ENCODE measurements around the gene RND3.

Gene RND3

GRCh38 chr2:150462770-150463169 lies 24.7 kb downstream of the RND3 start:
- no peak for TF ChIP-seq POLR2AphosphoS5 (IDR thresholded peaks at IDR 0.05; ENCODE audit: low read depth, low read length)
- TF ChIP-seq TAF1 (IDR thresholded peaks at IDR 0.05; ENCODE audit: low read depth, low read length), result no peak
- no peak for TF ChIP-seq POU2F2 (IDR thresholded peaks at IDR 0.05; ENCODE audit: low read depth, low read length)
- DNase-seq (ENCODE audit: insufficient read length, low spot score) (no peak), FAIRE-seq (no peak)

DNA sequence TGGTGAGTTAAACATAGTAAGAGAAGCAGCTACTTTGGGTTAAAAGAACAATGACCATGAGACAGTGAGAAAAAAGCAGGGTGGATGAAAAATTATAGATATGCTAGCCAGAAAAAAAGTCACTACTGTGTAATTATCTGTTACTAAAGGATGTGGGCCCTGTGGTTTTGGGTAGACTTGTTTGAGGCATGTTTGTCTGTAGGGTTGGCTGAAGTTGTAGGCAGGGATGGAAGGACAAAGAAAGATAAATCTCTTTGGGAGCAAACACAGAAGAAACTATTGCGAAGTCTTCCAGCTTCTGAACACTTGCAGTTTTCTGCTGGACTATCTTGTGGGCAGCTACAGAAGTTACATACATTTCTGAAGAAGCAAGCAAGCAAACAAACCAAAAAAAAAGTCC lies 28.2 kb downstream of the RND3 start:
- TF ChIP-seq SPI1 (IDR thresholded peaks at IDR 0.05; ENCODE audit: low read depth, low read length) (no peak), PAX5 (IDR thresholded peaks at IDR 0.05; ENCODE audit: insufficient read depth, low read length, severe bottlenecking) (no peak), TAF1 (IDR thresholded peaks at IDR 0.05; ENCODE audit: low read depth, low read length) (no peak), POU2F2 (IDR thresholded peaks at IDR 0.05; ENCODE audit: low read depth, low read length) (no peak), POLR2A (IDR thresholded peaks at IDR 0.05; ENCODE audit: low read depth, low read length) (no peak), POLR2AphosphoS5 (IDR thresholded peaks at IDR 0.05; ENCODE audit: low read depth, low read length) (no peak)
- DNase-seq (ENCODE audit: insufficient read length, low spot score) (no peak), FAIRE-seq (no peak)

- FAIRE-seq (no peak), DNase-seq (ENCODE audit: insufficient read length, low spot score) (no peak)
- TF ChIP-seq SPI1 (IDR thresholded peaks at IDR 0.05; ENCODE audit: low read depth, low read length) (no peak), POU2F2 (IDR thresholded peaks at IDR 0.05; ENCODE audit: low read depth, low read length) (no peak), PAX5 (IDR thresholded peaks at IDR 0.05; ENCODE audit: insufficient read depth, low read length, severe bottlenecking) (no peak), TAF1 (IDR thresholded peaks at IDR 0.05; ENCODE audit: low read depth, low read length) (no peak), POLR2AphosphoS5 (IDR thresholded peaks at IDR 0.05; ENCODE audit: low read depth, low read length) (no peak), POLR2A (IDR thresholded peaks at IDR 0.05; ENCODE audit: low read depth, low read length) (no peak)
These were observed 36.7 kb downstream of the RND3 start for GRCh38 chr2:150450765-150451164.

DNA sequence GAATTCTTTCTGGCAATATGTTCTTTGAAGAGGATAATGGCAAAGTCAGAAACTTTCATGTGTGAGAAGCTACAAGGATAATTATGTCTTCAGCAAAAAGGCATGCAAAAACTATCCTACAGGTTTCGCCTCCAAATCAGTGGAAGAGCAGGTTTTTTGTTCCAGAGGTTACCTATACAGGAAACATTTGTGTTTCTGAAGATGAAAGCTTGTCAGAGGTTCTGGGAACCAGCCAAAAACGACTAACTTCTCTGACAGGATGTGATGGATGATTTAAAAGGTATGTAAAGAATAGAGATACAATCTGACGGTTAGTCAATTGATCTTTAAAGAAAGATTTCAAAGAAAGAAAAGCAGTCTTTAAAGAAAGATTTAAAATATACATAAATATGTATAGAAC lies 37.6 kb downstream of the RND3 start:
- DNase-seq (ENCODE audit: insufficient read length, low spot score), result no peak
- TF ChIP-seq PAX5 (IDR thresholded peaks at IDR 0.05; ENCODE audit: insufficient read depth, low read length, severe bottlenecking), result no peak
- TF ChIP-seq POU2F2 (IDR thresholded peaks at IDR 0.05; ENCODE audit: low read depth, low read length), result no peak
- TF ChIP-seq POLR2AphosphoS5 (IDR thresholded peaks at IDR 0.05; ENCODE audit: low read depth, low read length), result no peak
- no peak for TF ChIP-seq TAF1 (IDR thresholded peaks at IDR 0.05; ENCODE audit: low read depth, low read length)
- no peak for TF ChIP-seq POLR2A (IDR thresholded peaks at IDR 0.05; ENCODE audit: low read depth, low read length)
- TF ChIP-seq SPI1 (IDR thresholded peaks at IDR 0.05; ENCODE audit: low read depth, low read length), result no peak
- no peak for FAIRE-seq

DNA sequence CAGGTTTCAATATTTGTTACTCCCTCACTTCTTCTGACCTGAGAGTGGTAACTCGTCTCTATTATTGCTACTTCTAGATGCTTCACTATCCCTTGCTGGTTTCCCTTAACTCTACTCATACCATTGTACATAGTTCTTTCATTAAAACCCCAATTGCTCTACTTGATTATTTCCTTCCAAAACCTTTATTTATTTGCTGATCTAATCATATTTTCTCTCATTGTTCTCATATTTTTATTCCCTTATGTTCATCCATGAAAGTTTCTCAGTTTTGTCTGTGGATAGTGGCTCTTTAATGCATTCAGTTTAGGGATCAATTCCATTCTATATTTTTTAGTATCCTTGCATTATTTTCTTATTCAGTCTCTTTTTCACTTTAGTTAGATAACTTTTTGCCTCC lies 42.1 kb downstream of the RND3 start:
- FAIRE-seq, result no peak
- DNase-seq (ENCODE audit: insufficient read length, low spot score), result no peak
- no peak for TF ChIP-seq POLR2A (IDR thresholded peaks at IDR 0.05; ENCODE audit: low read depth, low read length)
- TF ChIP-seq POLR2AphosphoS5 (IDR thresholded peaks at IDR 0.05; ENCODE audit: low read depth, low read length), result no peak
- TF ChIP-seq PAX5 (IDR thresholded peaks at IDR 0.05; ENCODE audit: insufficient read depth, low read length, severe bottlenecking), result no peak
- TF ChIP-seq POU2F2 (IDR thresholded peaks at IDR 0.05; ENCODE audit: low read depth, low read length), result no peak
- TF ChIP-seq TAF1 (IDR thresholded peaks at IDR 0.05; ENCODE audit: low read depth, low read length), result no peak
- no peak for TF ChIP-seq SPI1 (IDR thresholded peaks at IDR 0.05; ENCODE audit: low read depth, low read length)

DNA sequence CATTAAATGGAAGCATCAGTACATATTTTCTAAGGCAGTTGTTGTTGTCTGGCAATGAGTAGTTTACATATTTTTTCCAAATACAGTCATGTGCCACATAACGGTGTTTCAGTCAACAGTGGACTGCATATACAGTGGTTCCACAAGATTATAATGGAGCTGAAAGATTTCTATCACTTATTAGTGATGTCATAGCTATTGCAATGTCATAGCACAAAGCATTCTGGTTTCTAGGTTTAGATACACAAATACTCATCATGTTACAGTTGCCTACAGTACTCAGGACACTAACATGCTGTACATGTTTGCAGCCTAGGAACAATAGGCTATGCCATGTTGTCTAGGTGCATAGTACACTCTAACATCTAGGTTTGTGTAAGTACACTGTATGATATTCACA lies 45.0 kb downstream of the RND3 start:
- FAIRE-seq, result no peak

GRCh38 chr2:150441784-150442183 lies 45.7 kb downstream of the RND3 start:
- TF ChIP-seq TAF1 (IDR thresholded peaks at IDR 0.05; ENCODE audit: low read depth, low read length) (no peak), POU2F2 (IDR thresholded peaks at IDR 0.05; ENCODE audit: low read depth, low read length) (no peak), POLR2A (IDR thresholded peaks at IDR 0.05; ENCODE audit: low read depth, low read length) (no peak), SPI1 (IDR thresholded peaks at IDR 0.05; ENCODE audit: low read depth, low read length) (no peak), PAX5 (IDR thresholded peaks at IDR 0.05; ENCODE audit: insufficient read depth, low read length, severe bottlenecking) (no peak), POLR2AphosphoS5 (IDR thresholded peaks at IDR 0.05; ENCODE audit: low read depth, low read length) (no peak)
- FAIRE-seq, result no peak
- no peak for DNase-seq (ENCODE audit: insufficient read length, low spot score)

More for the DNA sequence above, 45.0 kb downstream of the RND3 start:
- DNase-seq (ENCODE audit: insufficient read length, low spot score), result no peak
- TF ChIP-seq TAF1 (IDR thresholded peaks at IDR 0.05; ENCODE audit: low read depth, low read length), result no peak

- TF ChIP-seq POU2F2 (IDR thresholded peaks at IDR 0.05; ENCODE audit: low read depth, low read length), result no peak
- TF ChIP-seq TAF1 (IDR thresholded peaks at IDR 0.05; ENCODE audit: low read depth, low read length), result no peak
- no peak for TF ChIP-seq POLR2A (IDR thresholded peaks at IDR 0.05; ENCODE audit: low read depth, low read length)
- no peak for TF ChIP-seq POLR2AphosphoS5 (IDR thresholded peaks at IDR 0.05; ENCODE audit: low read depth, low read length)
- FAIRE-seq, result no peak
These were observed 46.2 kb downstream of the RND3 start for GRCh38 chr2:150441226-150441625.

GRCh38 chr2:150438654-150439053 lies 48.8 kb downstream of the RND3 start:
- no peak for DNase-seq (ENCODE audit: insufficient read length, low spot score)
- FAIRE-seq, result no peak
- TF ChIP-seq SPI1 (IDR thresholded peaks at IDR 0.05; ENCODE audit: low read depth, low read length), result no peak
- TF ChIP-seq TAF1 (IDR thresholded peaks at IDR 0.05; ENCODE audit: low read depth, low read length), result no peak

More at GRCh38 chr2:150441226-150441625, 46.2 kb downstream of the RND3 start:
- no peak for DNase-seq (ENCODE audit: insufficient read length, low spot score)

DNA sequence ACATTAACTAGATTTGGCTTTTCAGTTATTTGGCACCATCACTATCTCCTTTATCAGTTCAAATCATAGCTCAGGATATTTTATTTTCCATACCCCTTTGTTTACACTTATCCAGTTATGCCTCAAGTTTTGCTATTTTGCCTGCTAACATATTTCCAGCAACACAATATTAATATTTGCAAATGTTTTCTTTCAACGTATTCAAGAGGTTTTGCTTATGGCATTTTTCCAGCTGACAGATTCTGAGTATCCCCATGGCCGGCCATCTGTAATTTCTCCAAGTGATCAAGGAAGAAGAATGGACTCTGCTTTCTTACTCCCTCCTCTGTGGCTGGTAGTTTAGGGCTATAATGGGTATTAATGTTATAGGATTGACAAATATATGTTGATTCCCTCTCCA lies 49.4 kb downstream of the RND3 start:
- DNase-seq (ENCODE audit: insufficient read length, low spot score) (no peak), FAIRE-seq (no peak)
- TF ChIP-seq PAX5 (IDR thresholded peaks at IDR 0.05; ENCODE audit: insufficient read depth, low read length, severe bottlenecking) (no peak), POLR2A (IDR thresholded peaks at IDR 0.05; ENCODE audit: low read depth, low read length) (no peak), POLR2AphosphoS5 (IDR thresholded peaks at IDR 0.05; ENCODE audit: low read depth, low read length) (no peak), POU2F2 (IDR thresholded peaks at IDR 0.05; ENCODE audit: low read depth, low read length) (no peak), SPI1 (IDR thresholded peaks at IDR 0.05; ENCODE audit: low read depth, low read length) (no peak), TAF1 (IDR thresholded peaks at IDR 0.05; ENCODE audit: low read depth, low read length) (no peak)

DNA sequence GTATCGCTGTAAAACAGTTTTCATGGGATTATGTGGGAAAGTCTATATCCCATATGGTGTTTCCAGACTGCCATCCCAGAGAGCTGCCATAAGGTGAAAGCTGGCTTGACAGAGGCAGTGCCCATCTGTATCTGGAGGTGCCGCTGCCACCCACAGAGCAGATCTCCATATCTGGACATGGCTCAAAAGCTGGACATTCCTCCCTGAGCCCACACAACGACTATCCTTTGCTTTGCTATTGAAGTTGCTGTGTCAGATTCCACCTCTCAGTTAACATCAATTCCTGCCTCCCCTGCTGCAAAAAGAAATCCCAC lies 55.2 kb downstream of the RND3 start:
- TF ChIP-seq POLR2A (IDR thresholded peaks at IDR 0.05; ENCODE audit: low read depth, low read length), result no peak
- TF ChIP-seq POU2F2 (IDR thresholded peaks at IDR 0.05; ENCODE audit: low read depth, low read length), result no peak
- no peak for TF ChIP-seq PAX5 (IDR thresholded peaks at IDR 0.05; ENCODE audit: insufficient read depth, low read length, severe bottlenecking)
- no peak for TF ChIP-seq POLR2AphosphoS5 (IDR thresholded peaks at IDR 0.05; ENCODE audit: low read depth, low read length)
- no peak for TF ChIP-seq TAF1 (IDR thresholded peaks at IDR 0.05; ENCODE audit: low read depth, low read length)
- TF ChIP-seq SPI1 (IDR thresholded peaks at IDR 0.05; ENCODE audit: low read depth, low read length), result no peak
- DNase-seq (ENCODE audit: insufficient read length, low spot score) (no peak), FAIRE-seq (no peak)
